ENCODE measurements around the gene TIMMDC1. TPM values are rescaled to one million over a fixed set of nuclear protein-coding genes. Genes with fewer than 3 reads are reported as not detected.

The TIMMDC1 gene
- total RNA-seq, 2 experiments from 2014 or later, result 14.4 to 18.3 TPM

GRCh38 chr3:119492128-119492527 lies 6.2 kb upstream of the TIMMDC1 start:
- ATAC-seq (ENCODE audit: poor library complexity) (no peak), DNase-seq (no peak)
- H3K9me3 ChIP-seq (ENCODE audit: control insufficient read depth in 1 of 2, insufficient read depth in 1 of 2, low read length in 2 of 2), result no peaks in the 10 kb centered on the region
- H3K4me3 ChIP-seq (ENCODE audit: low read length), result no peak overlapping the region
- H3K36me3 Mint-ChIP-seq (ENCODE audit: low read depth), result peaks cover 55% of the 10 kb centered on the region
- H3K4me1 ChIP-seq (ENCODE audit: insufficient read depth, low read length), result no peaks in the 10 kb centered on the region
- CTCF ChIA-PET, result no interaction called here
- H3K4me1 Mint-ChIP-seq (ENCODE audit: low read depth), result no peaks in the 10 kb centered on the region
- no peaks in the 10 kb centered on the region for H3K27me3 ChIP-seq (ENCODE audit: control insufficient read depth in 1 of 2, insufficient read depth in 2 of 2, low read length in 2 of 2)
- no peaks in the 10 kb centered on the region for H3K27me3 Mint-ChIP-seq
- no peak overlapping the region for H3K27ac ChIP-seq (ENCODE audit: low read depth in 1 of 2, low read length in 2 of 2)
- H3K4me3 Mint-ChIP-seq, result no peak overlapping the region
- intact Hi-C loops (cut with DNase I, micrococcal nuclease), result loop anchor here in 1 of 2 experiments (10.0 kb wide), 2 partner anchors 853 to 1103 kb away; partner anchors contain the start of genes LRRC58 and NDUFB4
- peaks cover 33% of the 10 kb centered on the region for H3K36me3 ChIP-seq (ENCODE audit: insufficient read depth, low read length)
- no peaks in the 10 kb centered on the region for H3K9me3 Mint-ChIP-seq
- POLR2A ChIA-PET, result no interaction called here
- H3K27ac Mint-ChIP-seq, result no peak overlapping the region
- TF ChIP-seq CTCF (IDR thresholded peaks at IDR 0.05), result no peak

GRCh38 chr3:119492810-119493209 lies 5.5 kb upstream of the TIMMDC1 start:
- peaks cover 49% of the 10 kb centered on the region for H3K36me3 Mint-ChIP-seq (ENCODE audit: low read depth)
- POLR2A ChIA-PET, result no interaction called here

GRCh38 chr3:119494597-119494996 lies 3.8 kb upstream of the TIMMDC1 start:
- Mint-ChIP-seq H3K9me3 (no peaks in the 10 kb centered on the region), H3K4me3 (peak overlapping the region; percentile 48), H3K36me3 (ENCODE audit: low read depth) (peaks cover 41% of the 10 kb centered on the region), H3K27ac (no peak overlapping the region), H3K4me1 (ENCODE audit: low read depth) (peaks cover 19% of the 10 kb centered on the region), H3K27me3 (no peaks in the 10 kb centered on the region)
- Histone ChIP-seq H3K4me1 (ENCODE audit: insufficient read depth, low read length) (peaks cover 17% of the 10 kb centered on the region), H3K27me3 (ENCODE audit: control insufficient read depth in 1 of 2, insufficient read depth in 2 of 2, low read length in 2 of 2) (no peaks in the 10 kb centered on the region), H3K27ac (ENCODE audit: low read depth in 1 of 2, low read length in 2 of 2) (no peak overlapping the region), H3K4me3 (ENCODE audit: low read length) (no peak overlapping the region), H3K9me3 (ENCODE audit: control insufficient read depth in 1 of 2, insufficient read depth in 1 of 2, low read length in 2 of 2) (no peaks in the 10 kb centered on the region), H3K36me3 (ENCODE audit: insufficient read depth, low read length) (peaks cover 15% of the 10 kb centered on the region)
- ChIA-PET CTCF (interaction anchor here (1.2 to 1.6 kb wide), 2 partner anchors 21 to 25 kb away, joined by 3 to 4 read pairs; no protein-coding TSS in a partner anchor), POLR2A (no interaction called here)
- DNase-seq (no peak), ATAC-seq (ENCODE audit: poor library complexity) (no peak)
- TF ChIP-seq CTCF (IDR thresholded peaks at IDR 0.05), result no peak
- intact Hi-C loops (cut with DNase I, micrococcal nuclease), result loop anchor here in 1 of 2 experiments (10.0 kb wide), 2 partner anchors 850 to 1100 kb away; partner anchors contain the start of genes LRRC58 and NDUFB4

More at GRCh38 chr3:119492810-119493209, 5.5 kb upstream of the TIMMDC1 start:
- intact Hi-C loops (cut with DNase I, micrococcal nuclease), result loop anchor here in 1 of 2 experiments (10.0 kb wide), 2 partner anchors 852 to 1102 kb away; partner anchors contain the start of genes LRRC58 and NDUFB4
- H3K27me3 ChIP-seq (ENCODE audit: control insufficient read depth in 1 of 2, insufficient read depth in 2 of 2, low read length in 2 of 2), result no peaks in the 10 kb centered on the region
- no peaks in the 10 kb centered on the region for H3K9me3 ChIP-seq (ENCODE audit: control insufficient read depth in 1 of 2, insufficient read depth in 1 of 2, low read length in 2 of 2)
- Mint-ChIP-seq H3K9me3 (no peaks in the 10 kb centered on the region), H3K27me3 (no peaks in the 10 kb centered on the region), H3K4me1 (ENCODE audit: low read depth) (peaks cover 7% of the 10 kb centered on the region), H3K27ac (no peak overlapping the region), H3K4me3 (no peak overlapping the region)
- CTCF ChIA-PET, result no interaction called here
- DNase-seq, result no peak
- ATAC-seq (ENCODE audit: poor library complexity), result no peak
- H3K36me3 ChIP-seq (ENCODE audit: insufficient read depth, low read length), result peaks cover 32% of the 10 kb centered on the region
- no peak for TF ChIP-seq CTCF (IDR thresholded peaks at IDR 0.05)
- no peak overlapping the region for H3K27ac ChIP-seq (ENCODE audit: low read depth in 1 of 2, low read length in 2 of 2)
- peaks cover 3% of the 10 kb centered on the region for H3K4me1 ChIP-seq (ENCODE audit: insufficient read depth, low read length)
- no peak overlapping the region for H3K4me3 ChIP-seq (ENCODE audit: low read length)

All from CD4-positive, alpha-beta T cell (primary cell).